ENCODE data around the gene IFI27L2.

IFI27L2 gene

DNA sequence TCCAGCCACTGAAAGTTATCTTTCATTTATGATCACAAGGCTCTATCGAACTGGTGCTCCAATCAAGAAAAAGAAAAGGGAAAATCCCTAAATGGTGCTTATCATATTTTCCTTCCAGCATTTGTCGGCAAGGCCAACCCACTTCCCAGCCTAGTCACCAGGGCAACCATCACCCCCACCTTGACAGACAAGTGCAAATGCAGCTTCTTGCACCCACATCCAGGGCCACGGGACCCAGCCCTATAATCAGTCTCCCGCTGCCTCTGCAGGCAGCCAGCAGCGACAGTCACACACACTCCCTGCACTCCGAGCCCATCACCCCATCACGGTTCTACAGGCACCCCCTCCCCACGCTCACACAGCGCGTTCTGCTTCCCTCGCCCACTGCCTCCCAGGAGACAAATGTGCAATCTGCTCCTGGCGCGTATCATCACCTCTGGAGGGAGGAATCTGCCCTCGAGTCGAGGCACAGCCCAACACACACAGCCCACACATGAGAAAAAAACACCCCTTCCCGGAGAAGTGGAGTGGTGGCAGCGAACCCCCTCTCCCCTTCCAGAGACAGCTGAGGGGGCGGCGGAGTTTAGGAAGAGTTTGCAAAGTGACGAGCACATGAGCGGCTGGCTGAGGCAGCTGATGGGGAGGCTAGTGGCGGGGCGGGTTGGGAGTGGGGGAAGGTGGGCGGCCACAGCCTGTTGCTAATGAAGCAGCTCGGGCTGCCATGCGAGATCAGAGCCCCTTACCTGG is 35.5 kb upstream of the IFI27L2 start:
- in situ Hi-C loops (cut with MboI; ENCODE audit: low sequenced_read_pairs, unreplicated experiment), result loop anchor here (25.0 kb wide), 1 partner anchor 503 kb away; no protein-coding TSS in a partner anchor
- no peak for DNase-seq (ENCODE audit: low spot score)
- no peak for TF ChIP-seq CTCF (IDR thresholded peaks at IDR 0.05; ENCODE audit: borderline replicate concordance, control extremely low read depth, extremely low read depth, insufficient read depth, missing control alignments)

GRCh38 chr14:94163796-94164195 is 34.4 kb upstream of the IFI27L2 start:
- in situ Hi-C loops (cut with MboI; ENCODE audit: low sequenced_read_pairs, unreplicated experiment), result loop anchor here (25.0 kb wide), 1 partner anchor 501 kb away; no protein-coding TSS in a partner anchor
- DNase-seq (ENCODE audit: low spot score), result no peak
- no peak for TF ChIP-seq CTCF (IDR thresholded peaks at IDR 0.05; ENCODE audit: borderline replicate concordance, control extremely low read depth, extremely low read depth, insufficient read depth, missing control alignments)

GRCh38 chr14:94162466-94162865 is 33.1 kb upstream of the IFI27L2 start:
- no peak for DNase-seq (ENCODE audit: low spot score)
- in situ Hi-C loops (cut with MboI; ENCODE audit: low sequenced_read_pairs, unreplicated experiment), result loop anchor here (25.0 kb wide), 1 partner anchor 500 kb away; no protein-coding TSS in a partner anchor
- no peak for TF ChIP-seq CTCF (IDR thresholded peaks at IDR 0.05; ENCODE audit: borderline replicate concordance, control extremely low read depth, extremely low read depth, insufficient read depth, missing control alignments)

DNA sequence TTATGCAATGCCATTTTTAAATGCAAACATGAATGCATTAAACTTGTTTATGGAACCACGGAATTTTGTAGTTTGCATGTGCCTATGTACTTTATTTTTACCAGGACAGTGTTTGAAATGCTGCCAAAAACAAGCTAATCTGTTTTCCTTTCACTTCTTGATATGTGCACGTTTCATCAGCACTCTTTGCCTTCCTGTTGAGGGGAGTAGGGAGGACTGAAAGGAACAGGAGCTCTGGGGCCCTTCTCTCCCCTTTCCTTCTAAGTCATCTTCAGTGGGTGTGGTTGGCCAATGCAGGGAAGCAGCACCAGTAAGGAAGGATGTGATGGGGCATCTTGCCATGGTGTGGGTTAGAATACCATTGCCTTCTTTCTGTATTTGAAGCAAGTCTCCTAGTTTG is 32.6 kb upstream of the IFI27L2 start:
- DNase-seq (ENCODE audit: low spot score), result no peak
- TF ChIP-seq CTCF (IDR thresholded peaks at IDR 0.05; ENCODE audit: borderline replicate concordance, control extremely low read depth, extremely low read depth, insufficient read depth, missing control alignments), result no peak
- in situ Hi-C loops (cut with MboI; ENCODE audit: low sequenced_read_pairs, unreplicated experiment), result loop anchor here (25.0 kb wide), 1 partner anchor 500 kb away; no protein-coding TSS in a partner anchor

- in situ Hi-C loops (cut with MboI; ENCODE audit: low sequenced_read_pairs, unreplicated experiment), result loop anchor here (25.0 kb wide), 1 partner anchor 499 kb away; no protein-coding TSS in a partner anchor
- DNase-seq (ENCODE audit: low spot score), result no peak
- TF ChIP-seq CTCF (IDR thresholded peaks at IDR 0.05; ENCODE audit: borderline replicate concordance, control extremely low read depth, extremely low read depth, insufficient read depth, missing control alignments), result no peak
Measured at GRCh38 chr14:94161058-94161457, 31.7 kb upstream of the IFI27L2 start.

DNA sequence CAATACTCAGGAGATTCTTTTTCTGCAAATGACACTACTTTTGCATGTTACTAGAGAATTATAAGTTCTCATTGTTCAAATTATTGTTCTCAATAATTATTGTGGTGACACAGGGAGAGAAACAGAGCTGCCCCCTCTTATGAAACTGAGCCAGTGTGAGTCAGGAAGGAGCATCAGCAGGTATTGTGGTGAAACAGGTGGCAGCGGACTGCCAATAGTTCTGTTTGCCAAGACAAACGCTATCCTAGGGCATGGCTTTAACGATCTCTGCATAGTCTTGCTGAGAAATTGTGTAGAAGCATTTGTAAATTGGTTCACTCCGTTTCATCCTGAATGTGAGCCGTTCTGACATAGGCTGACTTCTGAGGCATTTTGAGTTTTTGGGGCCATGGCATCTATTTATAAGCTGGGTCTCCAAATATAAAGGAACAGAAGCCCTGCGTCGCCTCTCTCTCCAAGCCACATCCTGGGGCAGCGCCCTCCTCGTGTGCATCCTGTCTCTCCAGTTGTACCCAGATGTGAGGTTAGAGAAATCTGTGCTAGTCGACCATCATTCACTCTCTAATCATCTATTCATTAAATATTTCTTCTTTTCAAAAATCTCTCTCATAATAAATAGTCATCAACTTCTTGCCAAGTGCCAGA is 29.0 kb upstream of the IFI27L2 start:
- DNase-seq (ENCODE audit: low spot score), result no peak
- in situ Hi-C loops (cut with MboI; ENCODE audit: low sequenced_read_pairs, unreplicated experiment), result loop anchor here (25.0 kb wide), 1 partner anchor 496 kb away; no protein-coding TSS in a partner anchor
- TF ChIP-seq CTCF (IDR thresholded peaks at IDR 0.05; ENCODE audit: borderline replicate concordance, control extremely low read depth, extremely low read depth, insufficient read depth, missing control alignments), result no peak

All from GM13976 (cell line).